ENCODE data around the gene NAT8.
"Not testable (repeated sequence)": the region's sequence is repeated elsewhere in the genome, so short reads cannot be mapped to it uniquely, and the experiment has no call there.

The NAT8 gene

DNA sequence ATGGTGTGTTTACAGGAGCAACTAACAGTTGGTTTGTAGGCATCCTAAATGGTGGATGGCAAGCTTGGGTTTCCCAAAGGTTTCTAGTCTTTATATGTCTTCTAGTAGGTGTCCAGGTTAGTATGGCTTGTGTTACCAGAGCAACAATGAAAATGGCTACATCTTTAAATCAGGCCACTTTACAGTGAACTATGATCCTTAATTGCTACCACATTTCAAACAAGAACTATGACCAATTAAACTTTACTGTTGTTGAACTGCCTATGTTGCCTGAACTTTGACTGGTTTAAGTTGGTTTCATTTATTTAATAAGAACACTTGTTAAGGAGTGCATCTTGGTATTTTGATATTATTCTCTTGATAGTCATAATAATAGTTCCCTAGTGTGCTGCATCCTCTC is 5.2 kb downstream of the NAT8 start:
- not testable (repeated sequence) for DNase-seq (ENCODE audit: low read depth)

DNA sequence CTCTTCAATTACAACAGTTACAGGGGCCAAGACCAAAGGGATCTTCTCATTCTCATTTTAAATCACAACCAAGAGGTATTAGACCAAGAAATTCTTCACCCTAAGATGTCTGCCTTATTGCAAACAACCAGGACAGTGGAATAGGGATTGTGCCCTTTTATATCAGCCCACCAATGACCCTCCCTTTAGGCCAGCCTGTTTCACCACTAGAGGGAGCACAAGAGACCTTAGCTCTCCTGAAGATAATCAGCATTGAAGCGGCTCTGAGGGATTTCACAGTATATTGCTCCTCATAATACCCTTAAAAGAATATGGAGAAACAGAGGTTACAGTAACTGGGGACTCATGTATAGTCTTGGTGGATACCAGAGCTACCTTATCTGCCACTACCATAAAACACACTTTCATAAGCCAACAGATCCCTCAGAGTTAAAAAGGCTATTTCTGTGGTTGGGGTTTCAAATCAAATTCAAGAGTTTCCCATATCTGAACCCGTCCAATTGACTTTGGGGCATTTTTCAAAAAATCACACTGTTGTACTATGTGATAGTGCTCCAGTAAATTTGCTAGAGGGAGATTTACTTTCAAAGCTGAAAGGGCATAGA is 11.5 kb downstream of the NAT8 start:
- DNase-seq (ENCODE audit: low read depth) = not testable (repeated sequence)

- not testable (repeated sequence) for DNase-seq (ENCODE audit: low read depth)
These were observed 13.7 kb downstream of the NAT8 start for GRCh38 chr2:73628493-73628892.

DNA sequence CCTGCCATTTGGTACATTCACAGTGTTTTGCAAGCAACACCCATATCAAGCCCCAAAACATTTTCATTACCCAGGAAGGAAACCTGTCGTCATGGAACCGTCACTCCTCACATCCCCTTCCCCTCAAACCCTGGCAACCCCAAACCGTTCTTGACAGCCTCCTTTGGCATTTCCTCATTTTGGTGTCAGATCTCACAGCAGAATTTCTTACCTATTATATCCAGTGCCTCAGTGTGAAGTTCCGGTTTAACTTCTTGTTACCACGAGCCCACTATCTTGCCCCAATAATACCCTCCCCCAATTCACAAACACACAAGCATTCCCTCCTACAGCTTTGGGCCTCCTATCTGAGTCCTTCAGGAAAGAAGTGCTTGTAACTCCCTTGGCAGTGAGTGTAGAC is 16.0 kb downstream of the NAT8 start:
- not testable (repeated sequence) for DNase-seq (ENCODE audit: low read depth)

DNA sequence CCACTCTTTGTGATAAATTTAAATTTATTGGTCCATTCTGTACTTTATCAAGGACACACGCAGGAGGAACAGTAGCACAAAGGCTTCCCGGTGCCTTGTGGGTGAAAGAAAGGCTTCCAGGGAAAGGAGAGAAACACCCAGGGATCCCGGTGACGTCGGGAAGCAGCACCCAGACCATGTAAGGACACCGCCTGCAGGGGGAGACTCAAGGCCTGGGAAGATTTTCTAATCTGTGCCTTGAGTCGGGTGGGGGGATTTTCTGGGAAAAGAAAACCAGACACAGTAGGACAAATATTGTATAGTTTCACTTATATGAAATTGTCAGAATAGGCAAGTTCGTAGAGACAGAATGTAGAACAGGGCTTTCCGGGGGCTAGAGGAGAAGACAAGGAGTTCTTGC is 17.6 kb downstream of the NAT8 start:
- not testable (repeated sequence) for DNase-seq (ENCODE audit: low read depth)

DNA sequence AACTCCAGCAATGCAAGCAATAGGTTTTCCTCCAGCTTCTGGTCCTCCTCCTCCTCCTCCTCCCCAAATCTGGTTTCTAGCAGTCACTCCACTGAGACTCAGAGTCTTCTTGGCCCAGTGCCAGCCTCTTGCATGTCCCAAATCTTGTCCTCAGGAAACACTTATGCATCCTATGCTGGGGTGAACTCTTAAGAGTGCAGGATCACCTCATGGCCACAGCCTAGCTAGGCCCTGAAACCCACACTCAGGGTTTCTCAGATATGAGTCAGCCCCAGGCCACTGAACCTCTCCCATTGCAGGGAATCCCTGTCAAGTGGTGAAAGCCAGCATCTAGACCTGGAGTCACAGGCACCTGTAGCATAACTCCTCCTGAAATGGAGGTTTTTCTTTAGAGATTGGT is 18.2 kb downstream of the NAT8 start:
- not testable (repeated sequence) for DNase-seq (ENCODE audit: low read depth)

DNA sequence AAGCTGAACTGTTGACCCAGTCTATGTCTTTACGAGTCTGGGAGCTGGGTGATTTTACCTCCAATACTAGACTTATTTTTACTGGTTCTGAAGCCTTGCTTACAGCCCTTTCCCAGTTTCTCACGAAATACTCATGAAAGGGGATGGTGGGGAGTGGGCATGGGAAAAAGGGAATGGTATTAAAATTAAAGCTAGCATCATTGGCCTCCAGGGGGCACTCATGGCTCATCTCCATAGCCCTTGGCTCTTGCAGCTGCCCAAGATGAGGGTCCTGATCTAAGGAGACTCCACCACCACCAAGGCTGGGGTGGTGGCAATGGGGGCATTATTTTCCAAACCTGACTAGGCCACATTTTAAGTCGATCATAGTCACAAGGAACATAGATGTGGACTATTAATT is 22.3 kb downstream of the NAT8 start:
- not testable (repeated sequence) for DNase-seq (ENCODE audit: low read depth)

DNA sequence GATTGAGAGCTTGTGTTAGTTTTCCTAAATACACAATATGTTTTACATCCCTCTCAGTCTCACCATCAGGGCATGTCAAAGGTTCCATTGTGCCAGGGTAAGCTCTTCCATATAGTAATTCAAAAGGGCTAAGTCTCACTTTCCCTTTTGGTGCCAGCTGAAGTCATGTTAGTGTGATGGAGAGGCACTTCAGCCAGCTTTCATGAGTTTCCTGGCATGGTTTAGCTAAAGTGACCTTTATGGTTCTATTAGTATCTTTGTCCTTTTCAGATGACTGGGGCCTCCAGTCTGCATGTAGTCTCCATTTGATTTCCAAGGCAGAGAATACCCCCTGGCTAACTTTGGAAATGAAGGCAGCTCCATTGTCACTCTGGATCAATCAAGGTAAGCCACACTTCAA is 27.2 kb downstream of the NAT8 start:
- no peak for DNase-seq (ENCODE audit: low read depth)

DNA sequence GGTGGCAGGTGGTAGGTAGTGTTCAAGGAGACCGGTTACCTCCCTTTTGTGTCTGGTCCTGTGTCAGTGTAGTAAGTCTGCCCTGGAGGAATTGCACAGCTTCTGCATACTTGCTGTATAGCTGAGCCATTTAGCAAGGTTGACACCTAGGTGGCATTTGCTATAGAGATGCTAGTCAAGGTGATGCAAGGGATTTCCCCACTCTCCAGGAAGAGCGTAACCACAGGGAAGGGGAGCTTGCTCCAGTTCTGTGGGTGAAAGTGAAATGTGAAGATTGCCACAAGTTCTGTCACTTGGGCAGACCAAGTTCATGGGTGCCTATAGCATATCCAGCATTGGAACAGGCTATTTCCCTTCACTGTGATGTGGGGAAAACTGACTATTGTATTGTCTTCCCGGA is 28.1 kb downstream of the NAT8 start:
- no peak for DNase-seq (ENCODE audit: low read depth)

- DNase-seq (ENCODE audit: low read depth) = no peak
These were observed 30.4 kb downstream of the NAT8 start for GRCh38 chr2:73611867-73612266.

- no peak for DNase-seq (ENCODE audit: low read depth)
These were observed 31.0 kb downstream of the NAT8 start for GRCh38 chr2:73611193-73611592.

DNA sequence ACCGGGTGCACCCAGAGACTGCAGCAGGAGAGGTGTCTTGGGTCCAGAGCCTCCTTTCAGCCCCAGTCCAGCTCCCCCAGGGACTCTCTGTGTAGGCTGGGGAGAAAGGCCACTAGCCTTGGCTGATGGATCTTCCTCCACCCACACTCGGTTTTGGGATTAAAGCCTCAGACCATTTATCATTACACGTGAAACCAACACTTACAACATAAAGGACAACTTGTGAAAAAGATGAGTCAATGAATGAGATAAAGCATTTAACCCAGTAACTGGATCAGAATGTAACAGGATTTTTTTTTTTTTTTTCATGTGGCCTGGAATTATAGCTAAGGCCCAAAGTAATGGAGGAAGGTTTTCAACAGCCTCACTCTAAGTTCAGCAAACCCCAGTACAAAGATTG is 32.1 kb downstream of the NAT8 start:
- DNase-seq (ENCODE audit: low read depth) = no peak

DNA sequence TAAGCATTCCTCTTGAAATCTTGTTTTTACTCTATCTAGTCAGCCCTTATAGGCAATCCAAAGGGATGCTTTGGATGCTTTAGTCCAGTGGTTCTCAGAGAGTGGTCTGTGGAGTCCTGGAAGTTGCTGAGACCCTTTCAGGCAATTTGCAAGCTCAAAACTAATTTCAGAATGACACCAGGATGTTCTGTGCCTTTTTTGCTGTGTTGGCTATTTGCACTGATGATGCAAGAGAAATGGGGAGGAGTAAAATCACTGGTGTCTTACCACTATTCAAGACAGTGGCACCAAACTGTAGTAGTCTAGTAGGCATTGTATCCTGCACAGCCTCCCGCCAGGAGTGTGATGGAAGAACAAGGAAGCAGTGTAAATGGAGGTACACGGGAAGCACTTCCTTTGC is 37.6 kb downstream of the NAT8 start:
- DNase-seq (ENCODE audit: low read depth) = not testable (repeated sequence)

DNA sequence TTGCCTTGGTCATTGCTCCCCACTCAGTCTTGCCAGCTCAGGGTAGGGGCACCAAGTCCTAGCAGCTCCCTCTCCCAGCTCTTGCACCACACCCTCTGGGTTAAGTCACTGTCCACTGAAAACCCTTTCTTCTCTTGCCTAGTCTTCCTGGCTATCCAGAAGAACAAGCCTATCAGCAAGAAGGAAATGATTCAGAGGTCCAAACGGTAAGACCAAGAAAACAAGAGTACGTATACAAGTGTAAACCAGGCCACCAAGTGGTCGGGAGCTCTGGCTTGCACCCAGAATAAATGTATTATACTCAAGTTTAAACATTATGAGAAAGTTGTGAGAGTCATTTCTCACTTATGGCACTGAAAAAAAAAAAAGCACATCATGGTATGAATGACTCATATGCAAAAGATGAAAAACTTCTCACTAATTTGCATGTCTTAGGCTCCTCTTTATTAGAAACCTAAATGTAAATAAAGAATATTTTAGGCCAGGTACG is 39.1 kb downstream of the NAT8 start:
- not testable (repeated sequence) for DNase-seq (ENCODE audit: low read depth)

DNA sequence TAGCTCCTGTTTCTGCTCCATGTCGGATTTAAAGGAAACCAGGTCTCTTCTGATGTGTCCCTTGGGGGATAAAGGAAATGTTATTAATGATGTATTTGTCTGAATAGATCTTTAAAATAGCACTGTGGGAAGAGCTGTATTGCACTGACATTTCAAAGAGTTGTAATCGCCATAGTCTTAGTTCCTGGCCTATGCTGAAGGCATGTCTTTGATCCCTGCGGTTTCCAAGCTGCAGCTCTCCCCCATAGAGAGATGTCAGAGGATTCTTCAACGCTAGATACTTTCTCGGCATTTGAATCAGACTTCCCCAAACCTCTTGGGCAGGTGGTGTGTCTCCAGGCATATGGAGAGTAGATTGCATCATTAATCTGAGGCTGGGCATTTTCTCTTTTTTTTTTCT is 40.4 kb downstream of the NAT8 start:
- DNase-seq (ENCODE audit: low read depth) = no peak

DNA sequence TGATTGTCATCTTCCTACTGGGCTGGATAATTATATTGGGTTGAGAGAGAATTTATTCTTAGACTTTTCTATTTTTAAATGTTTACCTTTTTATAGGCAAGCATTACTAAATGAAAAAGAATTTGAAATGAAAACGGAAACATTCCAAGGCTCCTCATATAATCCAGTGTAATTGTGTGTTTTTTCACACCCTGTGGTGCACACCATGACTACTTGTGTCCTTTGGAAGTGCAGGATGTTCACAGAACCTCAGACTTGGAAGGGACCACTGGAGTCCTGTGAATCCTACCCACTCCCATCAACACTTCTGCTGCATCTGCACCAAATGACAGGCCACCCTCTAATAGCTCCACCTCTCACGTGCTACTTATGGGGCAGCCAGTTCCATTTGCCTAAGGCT is 48.0 kb downstream of the NAT8 start:
- no peak for DNase-seq (ENCODE audit: low read depth)

DNA sequence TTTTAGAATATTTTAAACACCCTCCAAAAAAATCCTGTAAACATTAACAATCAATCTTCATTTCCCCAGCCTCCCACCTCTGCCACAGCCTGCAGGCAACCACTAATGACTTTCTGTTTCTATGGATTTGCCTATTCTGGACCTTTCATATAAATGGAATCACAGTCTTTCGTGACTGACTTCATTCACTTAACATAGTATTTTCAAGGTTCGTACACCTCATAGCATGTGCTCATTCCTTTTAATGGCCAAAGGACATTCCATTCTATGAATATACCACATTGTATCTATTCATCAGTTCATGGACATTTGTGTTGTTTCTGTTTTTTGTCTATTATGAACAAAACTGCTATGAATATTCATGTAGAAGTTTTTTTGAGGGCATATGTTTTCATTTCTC is 48.5 kb downstream of the NAT8 start:
- DNase-seq (ENCODE audit: low read depth) = no peak
